Fibroblast of skin of left biceps (primary cell): ENCODE data around the gene CD44.

Source experiments
- DNase-seq, 2 experiments: peaks; one replicate each; pipeline ENCODE4 v3.0.0-alpha.2; 2013; ENCODE audit warnings: low read depth in 2 of 2

The CD44 gene

GRCh38 chr11:35177370-35177769 lies 38.4 kb downstream of the CD44 start:
- no peak for DNase-seq

DNA sequence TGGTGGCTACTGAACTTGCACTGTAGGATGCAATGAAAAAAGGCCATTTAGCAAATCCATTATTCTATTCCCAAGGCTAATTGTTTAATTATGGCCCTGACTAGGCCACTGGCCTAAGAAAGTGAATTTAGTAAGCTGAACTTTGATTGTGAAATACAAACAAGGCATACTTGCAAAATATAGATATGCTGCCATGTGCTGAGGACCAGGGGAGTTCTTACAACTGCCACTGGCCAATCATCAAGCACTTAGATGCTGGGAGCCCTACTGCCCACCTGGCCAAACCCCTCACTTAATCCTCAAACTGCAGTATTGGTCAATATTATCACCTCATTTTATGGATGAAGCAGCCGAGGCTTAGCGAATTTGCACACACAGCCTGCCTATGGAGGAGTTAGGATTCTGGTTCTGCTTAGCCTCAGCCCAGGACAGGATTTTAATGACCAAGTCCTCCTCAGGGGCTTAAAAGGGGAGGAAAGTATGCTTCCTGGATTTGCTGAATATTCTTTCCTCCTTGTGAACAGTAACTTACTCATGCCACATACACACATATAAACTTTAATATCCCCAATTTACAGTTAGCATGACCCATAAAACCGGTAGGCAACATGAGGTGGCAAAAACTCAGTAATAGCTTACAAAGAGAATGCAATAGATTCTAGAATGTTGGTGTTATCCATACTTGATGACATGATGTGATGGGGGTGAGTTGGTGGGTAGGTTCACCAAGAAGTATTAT lies 39.3 kb downstream of the CD44 start:
- DNase-seq = no peak

DNA sequence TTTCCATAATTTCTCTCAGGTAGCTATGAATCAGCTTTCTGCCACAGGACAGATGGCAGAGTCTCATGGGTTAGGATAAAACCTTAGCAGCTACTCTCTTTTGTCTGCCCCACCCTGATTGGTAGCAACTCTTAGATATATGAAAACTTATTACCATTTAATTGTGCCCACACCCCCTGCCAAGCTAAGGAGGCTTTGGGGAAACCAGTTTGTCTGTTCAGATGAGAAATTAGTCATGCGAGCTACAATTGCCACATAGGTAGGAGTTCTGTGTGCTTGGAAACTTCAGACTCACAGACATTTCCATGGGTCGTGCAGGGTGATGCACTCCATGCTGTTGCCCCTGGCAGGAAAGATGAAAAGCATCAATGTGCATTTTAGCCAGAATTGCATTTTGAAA lies 39.9 kb downstream of the CD44 start:
- DNase-seq = no peak

- DNase-seq = no peak
Measured at GRCh38 chr11:35179466-35180135, 40.6 kb downstream of the CD44 start.

DNA sequence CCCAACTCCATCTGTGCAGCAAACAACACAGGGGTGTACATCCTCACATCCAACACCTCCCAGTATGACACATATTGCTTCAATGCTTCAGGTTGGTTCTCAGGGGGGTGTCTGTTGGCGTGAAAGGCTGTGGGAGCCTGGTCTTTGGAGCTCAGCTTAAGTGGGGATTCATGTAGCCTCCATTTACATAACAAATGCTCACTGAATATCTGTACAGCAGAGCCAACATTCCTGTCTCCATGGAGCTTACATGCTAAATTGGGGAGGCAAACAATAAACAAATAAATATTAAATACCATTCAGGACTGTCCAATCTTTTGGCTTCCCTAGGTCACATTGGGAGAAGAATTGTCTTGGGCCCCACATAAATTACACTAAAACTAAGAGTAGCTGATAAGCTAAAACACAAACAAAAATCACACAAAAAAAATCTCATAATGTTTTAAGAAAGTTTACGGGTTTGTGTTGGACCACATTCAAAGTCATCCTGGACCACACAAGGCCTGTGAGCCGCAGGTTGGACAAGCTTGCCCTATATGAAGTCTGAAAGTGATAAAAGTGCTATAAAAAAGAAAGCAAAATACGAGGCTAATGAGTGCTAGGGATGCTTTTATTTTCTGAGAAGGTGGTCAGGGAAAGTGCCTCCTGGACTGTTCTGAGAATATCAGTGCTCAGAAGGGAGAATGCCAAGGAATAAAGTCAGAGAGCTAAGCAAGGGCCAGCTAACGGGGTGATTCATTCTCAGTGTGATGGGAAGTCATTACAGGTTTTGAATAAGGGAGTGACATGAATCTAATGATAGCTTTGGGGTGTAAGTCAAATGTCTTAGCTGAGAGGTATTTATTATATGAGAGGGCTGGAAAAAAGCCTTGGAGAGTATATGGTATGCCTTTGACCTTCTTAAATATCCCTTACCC lies 41.6 kb downstream of the CD44 start:
- DNase-seq = no peak

DNA sequence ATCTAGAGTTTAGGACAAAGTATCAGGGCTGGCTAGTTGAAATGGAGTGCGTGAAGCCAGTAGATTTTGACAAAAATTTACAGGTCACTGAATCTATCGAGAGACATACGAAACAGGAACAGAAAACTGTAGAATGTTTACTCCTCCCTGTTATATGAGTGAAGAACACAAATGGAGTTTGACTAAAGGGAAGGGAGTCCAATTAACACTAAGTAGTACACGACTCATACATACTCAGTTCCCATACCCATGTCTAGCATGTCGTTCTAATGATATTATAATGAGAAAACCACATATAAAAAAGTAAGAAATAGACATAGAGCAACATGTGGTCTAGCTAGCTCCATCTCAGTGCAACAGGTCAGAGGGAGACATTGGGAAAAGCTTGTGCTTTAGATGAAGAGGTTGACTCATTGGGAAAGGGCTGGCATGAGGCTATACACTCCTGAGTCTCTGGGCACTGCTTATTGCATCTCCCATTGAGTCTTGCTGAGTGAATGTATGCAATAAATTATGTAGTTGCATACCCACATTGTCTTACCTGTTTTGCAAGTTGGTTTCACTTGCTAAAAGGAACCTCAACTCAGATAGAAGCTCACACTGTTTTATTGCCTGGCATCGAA lies 43.5 kb downstream of the CD44 start:
- no peak for DNase-seq

DNA sequence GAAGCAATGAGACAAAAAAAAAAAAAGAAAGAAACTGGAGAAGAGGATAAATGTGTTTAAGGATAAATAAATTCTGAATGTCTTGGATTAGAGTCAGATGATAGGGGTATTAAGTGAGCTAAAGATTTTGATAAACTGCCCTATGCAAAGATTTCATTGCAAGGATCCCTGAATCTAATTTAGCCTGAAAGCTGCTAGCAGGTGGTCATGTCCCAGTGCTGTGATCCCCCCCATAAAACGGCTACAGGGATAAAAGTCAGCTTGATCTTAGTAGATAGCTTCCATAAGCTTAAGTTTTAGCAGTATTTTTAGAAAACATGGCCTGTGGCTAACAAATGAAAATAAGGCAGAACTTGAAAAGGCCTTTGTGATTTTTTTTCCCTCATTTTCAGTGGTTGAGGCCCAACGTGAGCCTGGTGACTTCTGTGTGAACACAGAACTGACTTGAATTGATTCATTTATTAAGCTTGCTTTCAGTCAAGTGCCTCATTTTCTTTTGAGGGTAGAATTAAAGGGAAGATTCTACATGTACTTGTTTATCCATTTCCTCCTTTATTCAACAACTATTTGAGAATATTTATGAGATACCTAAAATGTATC lies 44.5 kb downstream of the CD44 start:
- no peak for DNase-seq

- DNase-seq = no peak
Measured at GRCh38 chr11:35185696-35186095, 46.7 kb downstream of the CD44 start.

DNA sequence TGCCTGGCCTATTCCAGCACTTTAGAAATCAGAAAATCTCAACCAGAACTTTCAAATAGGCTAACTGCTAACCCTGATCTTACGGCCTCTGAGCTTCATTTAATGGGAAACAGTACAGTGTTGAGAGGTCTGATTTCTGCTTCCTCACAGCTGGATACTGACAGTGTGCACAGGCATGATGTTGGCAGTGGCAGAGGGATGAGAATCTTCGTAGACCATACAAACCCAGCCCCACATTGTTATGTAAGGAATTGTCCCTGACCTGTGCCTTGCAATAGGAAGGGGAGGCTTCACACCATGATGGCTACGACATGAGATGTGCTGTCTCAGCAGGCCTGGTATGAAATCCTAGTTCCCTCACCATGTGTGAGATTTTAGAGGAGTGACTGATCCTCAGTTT lies 49.0 kb downstream of the CD44 start:
- DNase-seq = no peak

DNA sequence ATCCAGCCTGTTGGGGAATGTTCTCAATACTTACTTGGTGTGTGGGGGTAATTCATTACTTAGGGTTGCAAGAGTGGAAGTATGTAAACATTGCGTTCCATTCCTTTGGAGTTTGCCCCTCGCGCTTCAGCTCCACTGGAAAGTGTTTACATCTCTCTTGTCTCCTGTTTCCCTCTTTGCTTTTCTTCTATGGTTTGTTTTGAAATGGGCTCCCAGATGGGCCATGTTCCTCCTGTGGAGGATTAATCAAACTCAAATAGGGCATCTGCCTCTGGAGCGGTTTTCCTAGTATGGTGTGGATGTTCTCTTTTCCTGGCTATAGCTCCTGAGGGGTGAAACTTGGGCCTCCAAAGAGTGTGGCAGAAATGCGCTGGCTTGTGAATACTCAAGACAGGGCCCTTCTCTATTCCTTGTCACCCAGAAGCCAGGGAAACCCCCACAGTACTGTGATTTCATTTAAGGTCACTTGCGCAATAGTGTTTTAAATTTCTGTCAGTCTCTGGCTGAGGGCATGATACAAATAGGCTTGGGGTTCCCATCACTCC lies 51.9 kb downstream of the CD44 start:
- DNase-seq = no peak

- DNase-seq = no peak
Measured at GRCh38 chr11:35192347-35192746, 53.4 kb downstream of the CD44 start.

GRCh38 chr11:35193767-35194166 lies 54.8 kb downstream of the CD44 start:
- no peak for DNase-seq

GRCh38 chr11:35197292-35197691 lies 58.3 kb downstream of the CD44 start:
- no peak for DNase-seq

DNA sequence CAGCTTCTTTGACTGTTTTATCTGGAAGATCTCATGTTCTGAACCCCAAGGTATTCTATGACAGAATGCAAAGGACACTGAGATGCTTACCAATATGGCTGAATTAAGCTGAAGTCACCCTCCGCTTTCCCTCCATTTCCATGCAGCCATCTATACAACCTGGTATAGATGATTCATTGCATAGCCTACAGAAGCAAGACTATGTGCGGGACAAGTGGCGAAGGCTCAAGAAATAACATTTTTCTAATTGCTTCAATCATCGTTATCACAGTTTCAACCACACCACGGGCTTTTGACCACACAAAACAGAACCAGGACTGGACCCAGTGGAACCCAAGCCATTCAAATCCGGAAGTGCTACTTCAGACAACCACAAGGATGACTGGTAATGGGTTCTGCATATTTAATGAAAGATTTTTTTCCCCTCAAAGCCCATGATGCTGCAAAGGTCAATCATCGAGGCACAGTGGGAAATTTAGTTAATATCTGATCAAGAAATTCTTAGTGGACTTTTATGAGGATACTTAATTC lies 61.9 kb downstream of the CD44 start:
- DNase-seq = no peak

- DNase-seq = no peak
Measured at GRCh38 chr11:35204614-35205013, 65.6 kb downstream of the CD44 start.

DNA sequence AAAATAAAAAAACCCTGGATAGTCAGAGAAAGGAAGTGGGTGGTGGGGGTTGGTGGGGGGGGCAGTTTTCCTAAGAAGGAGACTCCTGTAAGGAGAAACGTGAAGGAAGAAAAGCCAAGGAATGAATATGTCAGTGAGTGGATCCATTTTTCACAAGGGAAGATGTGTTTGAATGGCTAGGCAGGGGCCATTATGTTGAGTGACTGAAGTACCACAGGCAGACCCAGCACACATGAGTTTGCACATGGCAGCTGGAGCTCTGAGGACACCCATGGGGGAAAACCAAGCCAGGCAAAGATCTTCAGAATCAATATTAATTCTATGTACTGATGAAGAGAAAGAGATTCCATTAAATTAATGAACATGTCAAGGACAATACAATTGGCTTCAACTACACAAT lies 67.6 kb downstream of the CD44 start:
- no peak for DNase-seq

GRCh38 chr11:35207471-35208403 lies 68.8 kb downstream of the CD44 start:
- no peak for DNase-seq

GRCh38 chr11:35208795-35209194 lies 69.8 kb downstream of the CD44 start:
- no peak for DNase-seq

GRCh38 chr11:35210876-35211546 lies 72.0 kb downstream of the CD44 start:
- no peak for DNase-seq
